GM19324 (cell line): Measurements from ENCODE around the gene MRPS11.
A peak's percentile ranks its signal among the peaks of the same experiment; 100 is the strongest.
"Not testable (repeated sequence)": the region's sequence is repeated elsewhere in the genome, so short reads cannot be mapped to it uniquely, and the experiment has no call there.

Experiments
- ATAC-seq: cut with Tn5 transposase; IDR thresholded peaks from one replicate; pipeline ENCODE4 v1.9.1; 2021; ENCODE audit warnings: mild to moderate bottlenecking, moderate library complexity; ENCODE audit not compliant: unreplicated experiment, low FRiP score

MRPS11 gene

GRCh38 chr15:88454867-88455810 lies 12.4 kb upstream of the MRPS11 start:
- ATAC-seq = peak; percentile 77

- ATAC-seq = no peak
These were observed 10.8 kb upstream of the MRPS11 start for GRCh38 chr15:88456733-88457132.

GRCh38 chr15:88463870-88464532 lies 3.5 kb upstream of the MRPS11 start:
- ATAC-seq = no peak

GRCh38 chr15:88465633-88466224 lies 1.8 kb upstream of the MRPS11 start:
- ATAC-seq = no peak

- peak; percentile 16 for ATAC-seq
These were observed 524 bp downstream of the MRPS11 start for GRCh38 chr15:88467935-88468528.

GRCh38 chr15:88468721-88469120 lies 1.2 kb downstream of the MRPS11 start:
- not testable (repeated sequence) for ATAC-seq

GRCh38 chr15:88469321-88469720 lies 1.8 kb downstream of the MRPS11 start:
- ATAC-seq = no peak

GRCh38 chr15:88470625-88471372 lies 3.3 kb downstream of the MRPS11 start:
- ATAC-seq = no peak

- no peak for ATAC-seq
These were observed 4.7 kb downstream of the MRPS11 start for GRCh38 chr15:88472225-88472624.

- not testable (repeated sequence) for ATAC-seq
These were observed 6.3 kb downstream of the MRPS11 start for GRCh38 chr15:88473661-88474293.

- ATAC-seq = no peak
These were observed 9.1 kb downstream of the MRPS11 start for GRCh38 chr15:88476635-88477060.

GRCh38 chr15:88477126-88477525 lies 9.6 kb downstream of the MRPS11 start:
- ATAC-seq = no peak

GRCh38 chr15:88477904-88478303 lies 10.4 kb downstream of the MRPS11 start:
- ATAC-seq = no peak

- no peak for ATAC-seq
These were observed 11.7 kb downstream of the MRPS11 start for GRCh38 chr15:88479169-88479568.

- no peak for ATAC-seq
These were observed 13.5 kb downstream of the MRPS11 start for GRCh38 chr15:88480981-88481380.

GRCh38 chr15:88482263-88482662 lies 14.8 kb downstream of the MRPS11 start:
- ATAC-seq = no peak

GRCh38 chr15:88484682-88485331 lies 17.3 kb downstream of the MRPS11 start:
- no peak for ATAC-seq

- no peak for ATAC-seq
These were observed 19.8 kb downstream of the MRPS11 start for GRCh38 chr15:88487178-88487795.
